PFSK-1 (cell line): ENCODE results near the gene CENPA.

ENCODE experiments used
- POLR2AphosphoS5 ChIP-seq: IDR thresholded peaks from 2 replicates; pipeline ENCODE4 v1.6.1; 2012; ENCODE audit warnings: low read depth, mild to moderate bottlenecking, control low read depth, low read length, moderate library complexity
- TAF1 ChIP-seq: IDR thresholded peaks from 2 replicates; pipeline ENCODE4 v1.6.1; 2012; ENCODE audit warnings: low read length, control low read depth, borderline replicate concordance; ENCODE audit not compliant: insufficient read depth

GRCh38 chr2:26778507-26778906, 7.3 kb upstream of the CENPA start:
- TF ChIP-seq POLR2AphosphoS5 (no peak), TAF1 (no peak)
